Left cardiac atrium (tissue), 4 donors: ENCODE data around the gene DAZ4. TPM values are rescaled to one million over a fixed set of nuclear protein-coding genes. Genes with fewer than 3 reads are reported as not detected.
"Not testable (repeated sequence)": the region's sequence is repeated elsewhere in the genome, so short reads cannot be mapped to it uniquely, and the experiment has no call there.

ENCODE experiments used
- ATAC-seq, 2 donors: fragments of 200-7000 bp; cut with Tn5 transposase; one replicate each; pipeline ENCODE4 v1.9.1; 2020; ENCODE audit warnings: mild to moderate bottlenecking in 2 of 2, moderate library complexity in 2 of 2
- DNase-seq: peaks from one replicate; pipeline ENCODE4 v3.0.0-alpha.2; 2020
- intact Hi-C, 2 donors: fragments of 100-400 bp; cut with DNase I; formaldehyde crosslinking; loops; one replicate each; pipeline versions ENCODE4 v1.14.1 to v1.15.1; 2022 to 2023
- long read RNA-seq: library from polyadenylated mRNA; unstranded; transcript quantifications from one replicate; pipeline ENCODE4 v2.0.0, GENCODE V29; 2021
- total RNA-seq, 2 donors: library from RNA; stranded (reverse); fragmentation: NEBNext Ultra II Directional; extraction: Animal tissue kit (Norgen Biotek cat#: 25700); gene quantifications; one replicate each; pipeline ENCODE4 v1.2.1, GENCODE V29; 2021
- donor health status: DM: no; HTN: yes; CAD: no.
- donor health status: DM: no; HTN: yes; CAD: no; lungs with severe emphysema.
- donor health status: DM: yes; HTN: yes; CAD: no.
- donor health status: Dilated cardiomyopathy.

Gene DAZ4
- total RNA-seq = not detected
- long read RNA-seq = 0 reads

GRCh38 chrY:24833619-24834018, at the start of gene DAZ4:
Gene DAZ4, plus strand, starts transcription at chrY:24833919. Its CDS starts 208 bp downstream, at chrY:24834127.
- intact Hi-C loops, DNase-seq, ATAC-seq: not testable (repeated sequence)

GRCh38 chrY:24813293-24813692, 20.4 kb upstream of the DAZ4 start, which contains the start of gene DAZ3:
Gene DAZ3, minus strand, starts transcription at chrY:24813393. Its CDS starts 208 bp downstream, at chrY:24813185.
- DNase-seq, intact Hi-C loops, ATAC-seq: not testable (repeated sequence)

- intact Hi-C loops, ATAC-seq, DNase-seq: not testable (repeated sequence)
These were observed 11.9 kb upstream of the DAZ4 start for GRCh38 chrY:24821836-24822235.

- intact Hi-C loops, DNase-seq, ATAC-seq: not testable (repeated sequence)
These were observed 9.4 kb upstream of the DAZ4 start for GRCh38 chrY:24824184-24824879.

DNA sequence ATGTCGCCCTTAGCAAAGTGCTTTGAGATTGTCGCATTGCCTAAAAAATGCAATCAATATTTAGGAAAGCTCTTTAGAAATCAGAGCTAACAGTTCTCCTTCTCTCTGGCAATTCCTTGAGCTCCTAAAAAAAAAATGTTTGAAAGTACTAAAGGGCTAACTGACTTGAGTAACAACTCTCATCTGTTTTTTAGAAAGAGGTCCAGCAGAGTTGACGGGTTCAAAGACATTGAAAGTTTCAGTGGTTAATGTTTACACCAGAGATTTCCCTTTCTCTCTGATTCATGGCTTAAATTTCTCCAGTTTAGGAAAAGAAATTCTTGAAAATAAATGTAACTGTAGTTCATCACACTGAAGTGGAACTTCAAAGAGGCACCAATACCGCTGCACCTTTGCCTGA, 8.7 kb upstream of the DAZ4 start:
- ATAC-seq, DNase-seq, intact Hi-C loops: not testable (repeated sequence)

Other genes starting within 250 kb of the DAZ4 start
- gene BPY2B, start 215.9 kb upstream of the DAZ4 start, total RNA-seq = not detected
- gene DAZ3, start 20.5 kb upstream of the DAZ4 start, total RNA-seq = not detected
- gene BPY2C, start 218.2 kb downstream of the DAZ4 start, total RNA-seq = not detected